Dendritic cell treated with granulocyte-macrophage colony-stimulating factor and Interleukin-4, amounts not matched to agents 40 ng/mL and 50 ng/mL, for 4 days (primary cell): Measurements from ENCODE around the gene FBLN1.

ENCODE experiments used
- H3K27ac Mint-ChIP-seq: one replicate; pipeline ENCODE4 v1.8.0; 2022; ENCODE audit warnings: mild to moderate bottlenecking, mixed read lengths
- H3K27me3 Mint-ChIP-seq: one replicate; pipeline ENCODE4 v1.8.0; 2022; ENCODE audit warnings: mild to moderate bottlenecking, mixed read lengths
- H3K36me3 Mint-ChIP-seq: one replicate; pipeline ENCODE4 v1.8.0; 2022; ENCODE audit warnings: low read depth, mixed read lengths
- H3K4me1 Mint-ChIP-seq: one replicate; pipeline ENCODE4 v1.8.0; 2022; ENCODE audit warnings: low read depth, mixed read lengths
- H3K4me3 Mint-ChIP-seq: one replicate; pipeline ENCODE4 v1.8.0; 2022; ENCODE audit warnings: mild to moderate bottlenecking, moderate library complexity, mixed read lengths
- H3K9me3 Mint-ChIP-seq: one replicate; pipeline ENCODE4 v1.8.0; 2022; ENCODE audit warnings: mixed read lengths
- intact Hi-C: fragments of 100-400 bp; cut with micrococcal nuclease; formaldehyde crosslinking; loops from one replicate; pipeline ENCODE4 v1.15.0; 2022

FBLN1 gene

DNA sequence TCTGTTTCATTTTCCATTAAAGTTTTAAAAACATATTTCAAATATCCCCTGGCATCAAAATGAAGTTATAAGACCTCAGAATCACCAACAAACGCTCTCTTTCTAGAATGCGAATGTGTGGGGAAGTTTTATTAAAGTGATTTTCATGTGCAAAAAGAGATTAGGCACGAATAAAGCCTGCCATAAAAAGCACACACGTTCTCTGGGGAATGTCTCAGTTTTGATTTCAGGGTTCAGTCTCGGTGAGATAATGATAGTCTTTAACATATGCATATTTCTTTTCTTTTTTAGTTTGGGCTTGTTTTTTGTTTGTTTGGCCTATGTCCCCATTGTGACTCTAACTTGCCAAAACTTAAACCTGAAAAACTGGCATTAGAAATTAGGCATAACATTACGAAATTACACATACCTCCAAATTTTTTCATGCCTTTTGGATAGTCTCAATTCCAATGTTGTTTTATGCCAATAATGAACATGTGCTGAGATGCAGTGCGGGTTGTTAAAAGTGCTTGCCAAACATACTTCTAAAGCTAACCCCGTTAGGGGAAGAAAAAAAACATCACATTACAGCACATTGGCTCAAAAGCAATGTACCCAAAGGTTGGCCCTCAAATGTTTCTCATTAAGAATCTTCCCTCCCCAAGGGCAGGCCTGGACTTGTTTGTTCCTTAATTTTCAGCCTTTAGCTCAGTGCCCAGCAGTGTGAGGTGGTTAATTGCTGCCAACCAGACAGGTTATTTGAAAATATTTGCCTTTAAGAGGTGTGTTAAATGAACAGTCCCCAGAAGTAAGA lies 33.2 kb upstream of the FBLN1 start:
- Mint-ChIP-seq H3K36me3 (no peaks in the 10 kb centered on the region), H3K27ac (no peak overlapping the region), H3K9me3 (no peaks in the 10 kb centered on the region), H3K4me1 (no peaks in the 10 kb centered on the region), H3K4me3 (no peak overlapping the region), H3K27me3 (peaks cover 12% of the 10 kb centered on the region)
- intact Hi-C loops = no loop called here

DNA sequence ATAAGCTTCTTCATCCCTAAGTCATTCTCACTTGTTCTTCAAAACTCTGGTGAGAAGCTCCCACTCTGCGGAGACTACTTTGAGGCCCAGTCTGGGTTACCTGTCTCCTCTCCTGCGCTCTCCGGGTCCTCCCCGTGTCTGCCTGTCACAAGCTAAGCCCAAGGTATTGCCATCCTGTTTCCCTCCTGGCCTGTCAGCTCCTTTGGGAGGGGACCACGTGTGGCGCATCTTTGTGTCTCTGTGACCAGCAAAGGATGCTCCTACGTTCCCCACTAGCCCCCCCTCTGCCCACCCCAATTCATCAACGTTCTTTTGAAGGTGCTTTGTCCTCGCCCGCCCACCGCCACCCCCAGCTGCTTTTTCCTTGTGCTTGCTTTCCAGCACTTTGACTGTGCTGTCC lies 31.8 kb upstream of the FBLN1 start:
- Mint-ChIP-seq H3K4me3 (no peak overlapping the region), H3K27ac (no peak overlapping the region), H3K36me3 (no peaks in the 10 kb centered on the region), H3K27me3 (peaks cover 11% of the 10 kb centered on the region), H3K4me1 (no peaks in the 10 kb centered on the region), H3K9me3 (no peaks in the 10 kb centered on the region)
- intact Hi-C loops = no loop called here

DNA sequence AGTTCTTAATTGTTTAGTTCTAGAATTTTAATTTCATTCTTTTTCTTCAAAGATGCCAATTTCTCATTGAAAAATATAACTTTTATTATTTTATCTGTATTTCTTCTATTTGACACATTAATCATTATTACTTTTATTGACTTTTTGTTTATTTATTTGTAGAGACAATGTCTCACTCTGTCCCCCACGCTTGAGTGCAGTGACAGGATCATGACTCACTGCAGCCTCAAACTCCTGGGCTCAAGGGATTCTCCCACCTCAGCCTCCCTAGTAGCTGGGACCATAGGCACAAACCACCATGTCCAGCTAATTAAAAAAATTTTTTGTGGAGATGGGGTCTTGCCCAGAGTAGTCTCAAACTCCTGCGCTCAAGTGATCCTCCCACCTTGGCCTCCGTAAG lies 30.3 kb upstream of the FBLN1 start:
- Mint-ChIP-seq H3K36me3 (no peaks in the 10 kb centered on the region), H3K4me3 (no peak overlapping the region), H3K4me1 (no peaks in the 10 kb centered on the region), H3K27me3 (peaks cover 5% of the 10 kb centered on the region), H3K27ac (no peak overlapping the region), H3K9me3 (no peaks in the 10 kb centered on the region)
- intact Hi-C loops = no loop called here

DNA sequence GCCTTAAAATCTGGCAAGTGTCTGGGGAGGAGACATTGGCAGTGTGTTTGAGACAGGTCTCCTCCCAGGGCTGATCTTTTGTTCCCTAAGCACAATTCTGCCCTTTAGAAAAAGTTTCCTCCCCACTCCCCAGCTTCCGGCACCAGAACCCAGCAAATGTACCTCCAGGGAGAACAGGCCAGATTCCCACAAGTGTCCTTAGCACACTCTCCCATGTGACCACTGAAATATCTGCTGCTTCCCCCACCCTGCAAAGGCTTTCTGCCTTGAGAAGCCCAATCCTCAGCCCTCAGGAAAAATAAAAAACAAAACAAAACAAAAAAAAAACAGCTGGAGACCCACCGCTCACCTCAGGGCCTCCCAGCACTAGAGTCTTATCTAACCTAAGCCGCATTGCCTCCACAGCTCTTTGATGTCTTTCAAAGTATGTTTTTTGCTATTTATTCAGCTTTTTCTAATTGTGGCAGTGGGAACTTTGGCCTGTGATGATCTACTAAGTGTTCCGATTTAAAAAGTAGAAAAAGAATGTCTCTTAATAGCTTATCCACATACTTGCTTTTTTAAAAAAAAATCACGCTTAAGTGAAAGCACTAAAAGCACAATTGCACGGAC lies 29.0 kb upstream of the FBLN1 start:
- Mint-ChIP-seq H3K27me3 (peaks cover 4% of the 10 kb centered on the region), H3K4me3 (no peak overlapping the region), H3K36me3 (no peaks in the 10 kb centered on the region), H3K27ac (no peak overlapping the region), H3K9me3 (no peaks in the 10 kb centered on the region), H3K4me1 (no peaks in the 10 kb centered on the region)
- intact Hi-C loops = no loop called here

DNA sequence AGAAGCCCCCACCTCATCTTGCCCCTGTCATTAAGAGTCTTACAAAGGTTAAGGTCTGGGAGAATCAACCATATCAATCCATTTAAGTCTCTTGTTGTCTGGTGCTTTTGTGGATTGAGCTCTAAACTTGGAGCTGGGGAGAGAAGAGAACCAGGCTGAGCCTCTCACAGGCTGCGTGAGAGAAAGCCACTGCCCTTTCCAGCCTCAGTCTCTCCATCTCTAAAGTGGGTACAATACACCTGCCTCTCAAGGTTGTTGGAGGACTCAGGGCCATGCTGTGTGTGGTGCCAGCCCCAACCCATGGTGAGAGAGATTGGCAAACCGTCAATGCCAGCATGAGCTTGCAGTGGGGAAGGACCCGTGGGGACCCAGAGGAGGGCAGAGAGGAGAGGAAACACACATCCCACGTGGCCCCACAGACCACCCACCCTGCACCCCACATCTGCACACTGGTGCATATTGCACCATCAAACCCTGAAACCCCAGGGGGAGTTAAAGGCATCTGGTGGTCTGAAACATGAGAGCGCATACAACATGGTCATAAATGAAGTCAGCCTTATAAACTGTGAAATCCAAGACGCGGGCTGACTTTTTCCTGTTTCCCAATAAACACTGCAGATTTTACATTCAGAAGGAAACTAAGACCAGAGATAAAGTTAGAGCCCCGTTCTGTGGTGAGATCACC lies 27.5 kb upstream of the FBLN1 start:
- Mint-ChIP-seq H3K9me3 (peaks cover 2% of the 10 kb centered on the region), H3K4me1 (no peaks in the 10 kb centered on the region), H3K4me3 (no peak overlapping the region), H3K27ac (no peak overlapping the region), H3K36me3 (no peaks in the 10 kb centered on the region), H3K27me3 (peaks cover 4% of the 10 kb centered on the region)
- intact Hi-C loops = no loop called here

- intact Hi-C loops = no loop called here
- no peaks in the 10 kb centered on the region for H3K36me3 Mint-ChIP-seq
These were observed 26.7 kb upstream of the FBLN1 start for GRCh38 chr22:45475851-45476514.

DNA sequence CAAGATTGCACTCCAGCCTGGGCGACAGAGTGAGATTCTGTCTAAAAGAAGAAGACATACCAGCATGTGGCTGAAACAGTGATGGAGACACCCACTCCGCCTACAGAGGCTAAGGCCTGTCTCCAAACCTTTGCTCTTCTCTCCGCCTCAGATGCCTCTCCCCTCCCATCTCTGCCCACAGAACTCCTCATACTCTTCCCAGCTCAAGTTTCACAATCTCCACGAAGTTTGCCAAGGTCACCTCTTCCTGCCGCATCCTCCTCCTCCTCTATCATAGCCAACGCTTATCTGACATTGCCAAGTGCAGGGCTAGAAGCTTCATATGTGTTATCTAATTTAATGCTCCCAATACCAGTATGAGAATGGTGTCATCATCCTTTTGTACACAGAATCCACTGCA lies 25.9 kb upstream of the FBLN1 start:
- Mint-ChIP-seq H3K27me3 (peaks cover 6% of the 10 kb centered on the region), H3K4me1 (no peaks in the 10 kb centered on the region), H3K36me3 (no peaks in the 10 kb centered on the region), H3K9me3 (peaks cover 13% of the 10 kb centered on the region), H3K4me3 (no peak overlapping the region), H3K27ac (no peak overlapping the region)
- intact Hi-C loops = no loop called here

More at GRCh38 chr22:45475851-45476514, 26.7 kb upstream of the FBLN1 start:
- H3K4me3 Mint-ChIP-seq = no peak overlapping the region
- peaks cover 6% of the 10 kb centered on the region for H3K27me3 Mint-ChIP-seq
- peaks cover 10% of the 10 kb centered on the region for H3K9me3 Mint-ChIP-seq
- no peak overlapping the region for H3K27ac Mint-ChIP-seq
- H3K4me1 Mint-ChIP-seq = no peaks in the 10 kb centered on the region

- no peak overlapping the region for H3K4me3 Mint-ChIP-seq
- peaks cover 13% of the 10 kb centered on the region for H3K9me3 Mint-ChIP-seq
- peaks cover 6% of the 10 kb centered on the region for H3K27me3 Mint-ChIP-seq
- intact Hi-C loops = no loop called here
- no peaks in the 10 kb centered on the region for H3K4me1 Mint-ChIP-seq
- no peaks in the 10 kb centered on the region for H3K36me3 Mint-ChIP-seq
- no peak overlapping the region for H3K27ac Mint-ChIP-seq
These were observed 25.1 kb upstream of the FBLN1 start for GRCh38 chr22:45477366-45478107.

DNA sequence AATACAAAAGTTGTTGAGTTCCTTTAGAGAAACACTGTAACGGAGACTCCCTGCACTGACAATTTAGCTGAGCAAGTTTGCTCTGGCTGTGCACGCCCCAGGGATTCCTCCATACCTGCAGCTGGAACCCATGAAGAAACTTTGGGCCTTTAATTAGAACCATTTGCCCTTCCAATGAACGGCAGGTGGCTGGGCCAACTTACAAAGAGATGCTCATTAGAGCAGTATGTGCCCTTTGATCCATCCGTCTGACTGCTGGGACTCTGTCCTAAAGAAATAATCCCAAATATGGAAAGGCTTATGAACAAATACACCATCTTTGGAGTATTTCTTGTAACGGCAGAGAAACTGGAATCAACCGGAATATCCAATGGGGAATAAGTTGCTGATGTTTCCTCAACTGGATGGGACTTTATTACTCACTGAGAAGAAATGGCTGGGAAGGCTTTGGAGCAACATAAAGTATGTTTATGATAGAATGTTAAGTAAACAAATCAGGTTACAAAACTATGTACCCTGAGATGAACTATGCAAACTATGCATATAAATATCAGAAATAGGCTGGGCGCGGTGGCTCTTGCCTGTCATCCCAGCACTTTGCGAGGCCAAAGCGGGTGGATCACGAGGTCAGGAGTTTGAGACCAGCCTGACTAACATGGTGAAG lies 24.4 kb upstream of the FBLN1 start:
- H3K27ac Mint-ChIP-seq = no peak overlapping the region
- H3K27me3 Mint-ChIP-seq = peaks cover 6% of the 10 kb centered on the region
- no peak overlapping the region for H3K4me3 Mint-ChIP-seq
- H3K9me3 Mint-ChIP-seq = peaks cover 13% of the 10 kb centered on the region
- no peaks in the 10 kb centered on the region for H3K36me3 Mint-ChIP-seq
- no peaks in the 10 kb centered on the region for H3K4me1 Mint-ChIP-seq
- intact Hi-C loops = no loop called here

- intact Hi-C loops = no loop called here
- H3K36me3 Mint-ChIP-seq = no peaks in the 10 kb centered on the region
- no peaks in the 10 kb centered on the region for H3K4me1 Mint-ChIP-seq
- no peak overlapping the region for H3K4me3 Mint-ChIP-seq
- H3K27me3 Mint-ChIP-seq = peaks cover 2% of the 10 kb centered on the region
- peaks cover 13% of the 10 kb centered on the region for H3K9me3 Mint-ChIP-seq
- no peak overlapping the region for H3K27ac Mint-ChIP-seq
These were observed 22.0 kb upstream of the FBLN1 start for GRCh38 chr22:45480717-45481116.

DNA sequence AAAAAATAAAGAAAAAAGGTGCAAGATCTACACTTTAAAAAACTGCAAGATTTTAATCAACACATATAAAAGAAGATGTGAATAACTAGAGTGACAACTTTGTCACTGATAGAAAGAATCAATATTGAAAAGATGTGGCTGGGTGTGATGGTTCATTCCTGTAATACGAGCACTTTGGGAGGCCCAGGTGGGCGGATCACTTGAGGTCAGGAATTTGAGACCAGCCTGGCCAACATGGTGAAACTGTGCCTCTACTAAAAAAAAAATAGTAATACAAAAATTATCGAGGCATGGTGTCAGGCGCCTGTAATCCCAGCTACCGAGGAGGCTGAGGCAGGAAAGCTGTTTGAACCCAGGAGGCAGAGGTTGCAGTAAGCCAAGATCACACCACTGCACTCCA lies 21.0 kb upstream of the FBLN1 start:
- Mint-ChIP-seq H3K27me3 (peaks cover 3% of the 10 kb centered on the region), H3K4me3 (no peak overlapping the region), H3K9me3 (peaks cover 15% of the 10 kb centered on the region), H3K4me1 (no peaks in the 10 kb centered on the region), H3K36me3 (no peaks in the 10 kb centered on the region), H3K27ac (no peak overlapping the region)
- intact Hi-C loops = no loop called here

DNA sequence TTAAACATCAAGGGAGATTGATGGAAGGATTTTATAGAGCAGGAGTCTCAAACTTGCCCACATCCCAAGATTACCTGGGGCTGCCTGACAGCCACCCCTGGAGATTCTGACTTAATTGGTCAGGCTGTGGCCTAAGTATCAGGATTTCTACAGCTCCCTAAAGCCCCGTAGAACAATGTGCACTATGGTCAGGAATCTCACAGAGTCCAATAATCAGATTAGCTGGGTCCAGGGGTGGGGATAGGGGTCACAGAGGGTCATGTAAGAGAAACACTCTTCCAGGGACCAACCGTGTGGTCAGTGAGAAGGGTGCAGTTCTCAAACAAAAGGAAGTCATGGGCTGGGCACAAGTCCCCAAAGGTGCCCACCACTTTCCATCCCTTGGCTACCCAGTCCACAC lies 20.5 kb upstream of the FBLN1 start:
- intact Hi-C loops = no loop called here
- Mint-ChIP-seq H3K4me1 (no peaks in the 10 kb centered on the region), H3K4me3 (no peak overlapping the region), H3K36me3 (no peaks in the 10 kb centered on the region), H3K27me3 (peaks cover 6% of the 10 kb centered on the region), H3K27ac (no peak overlapping the region), H3K9me3 (peaks cover 20% of the 10 kb centered on the region)

GRCh38 chr22:45483319-45483718 lies 19.4 kb upstream of the FBLN1 start:
- intact Hi-C loops = no loop called here
- H3K4me1 Mint-ChIP-seq = no peaks in the 10 kb centered on the region
- peaks cover 11% of the 10 kb centered on the region for H3K27me3 Mint-ChIP-seq
- peaks cover 22% of the 10 kb centered on the region for H3K9me3 Mint-ChIP-seq
- H3K27ac Mint-ChIP-seq = no peak overlapping the region
- H3K4me3 Mint-ChIP-seq = no peak overlapping the region
- no peaks in the 10 kb centered on the region for H3K36me3 Mint-ChIP-seq
